K562 (cell line): Measurements from ENCODE around the gene ADAM10. TPM values are rescaled to one million over a fixed set of nuclear protein-coding genes. Genes with fewer than 3 reads are reported as not detected.
A peak's percentile ranks its signal among the peaks of the same experiment; 100 is the strongest.

Experiments
- BCOR ChIP-seq: fragments of 450-650 bp; IDR thresholded peaks from 2 replicates; pipeline ENCODE4 v1.6.1; 2016
- DMBX1 ChIP-seq: fragments of 250-450 bp; sonication (Bioruptor Pico); IDR thresholded peaks from 2 replicates; pipeline ENCODE4 v1.8.0; 2022; ENCODE audit warnings: inconsistent platforms, mild to moderate bottlenecking, moderate library complexity, borderline replicate concordance
- ELF1 ChIP-seq: fragments of 200-800 bp; sonication (Bioruptor generic); IDR thresholded peaks from 2 replicates; pipeline ENCODE4 v1.6.1; 2016; ENCODE audit warnings: missing genetic modification characterization, missing compliant biosample characterization
- HCFC1 ChIP-seq: IDR thresholded peaks from 2 replicates; pipeline ENCODE4 v1.6.1; 2012; ENCODE audit warnings: low read depth, low read length, improper control_type of control experiment
- POLR2AphosphoS5 ChIP-seq: IDR thresholded peaks from 2 replicates; pipeline ENCODE4 v1.6.1; 2011; ENCODE audit warnings: mild to moderate bottlenecking, low read depth, low read length, moderate library complexity; ENCODE audit not compliant: control insufficient read depth, insufficient read depth
- RBM25 ChIP-seq: fragments of 200-400 bp; formaldehyde crosslinking; IDR thresholded peaks from 2 replicates; pipeline ENCODE4 v1.6.1; 2018; ENCODE audit warnings: low read length, low read depth, moderate library complexity; ENCODE audit not compliant: severe bottlenecking
- SIX5 ChIP-seq, 2 experiments: IDR thresholded peaks; 2 replicates each; pipeline ENCODE4 v1.6.1; 2011; ENCODE audit warnings: low read length in 2 of 2, borderline replicate concordance in 1 of 2, low read depth in 1 of 2, mild to moderate bottlenecking in 1 of 2, moderate library complexity in 1 of 2; ENCODE audit not compliant: insufficient read depth in 1 of 2
- TFAM ChIP-seq: fragments of 250-450 bp; sonication (Bioruptor Pico); conservative IDR thresholded peaks from 2 replicates; pipeline ENCODE4 v1.5.0; 2021; ENCODE audit warnings: mild to moderate bottlenecking, moderate library complexity
- ZFP30 ChIP-seq: fragments of 250-450 bp; sonication (Bioruptor Pico); IDR thresholded peaks from 2 replicates; pipeline ENCODE4 v1.8.0; 2022; ENCODE audit warnings: moderate library complexity, mild to moderate bottlenecking, inconsistent platforms, borderline replicate concordance
- ZNF644 ChIP-seq: fragments of 200-800 bp; sonication (Bioruptor generic); IDR thresholded peaks from 2 replicates; pipeline ENCODE4 v1.6.1; 2016; ENCODE audit warnings: low read depth, missing genetic modification characterization, missing compliant biosample characterization
- polyA plus RNA-seq, 8 experiments: library from polyadenylated mRNA; depleted of rRNA in 4 of 8; stranded (reverse) in 5 of 8; unstranded in 3 of 8; fragments of >200 nt; fragmentation: Nextera tagmentation in 2 of 8; fragmentation: Illumina TruSeq in 1 of 8; extraction: Ambion mirVana in 2 of 8; extraction: Trizol in 1 of 8; gene quantifications; 2 replicates each; pipeline versions ENCODE4 v1.2.1 to v1.2.3, GENCODE V29; 2011 to 2014; ENCODE audit warnings: inconsistent platforms in 1 of 8, missing spikeins in 1 of 8
- total RNA-seq, 7 experiments: library from RNA; depleted of rRNA in 6 of 7; stranded (reverse); fragments of >200 nt in 6 of 7; fragmentation: Illumina TruSeq in 2 of 7; extraction: Trizol in 2 of 7; gene quantifications; 2 replicates each; pipeline versions ENCODE4 v1.2.1 to v1.2.3, GENCODE V29; 2011 to 2021; ENCODE audit warnings: low replicate concordance in 1 of 7
- TF ChIP-seq, protein P1 (sequence below): fragments of 450-650 bp; formaldehyde crosslinking; IDR thresholded peaks from 2 replicates; pipeline ENCODE4 v1.4.0; 2020; ENCODE audit warnings: mild to moderate bottlenecking, mixed read lengths
- TF ChIP-seq, protein P2 (sequence below), 2 experiments: fragments of 200-800 bp in 1 of 2; sonication (Bioruptor generic) in 1 of 2; sonication (generic) in 1 of 2; formaldehyde crosslinking in 1 of 2; IDR thresholded peaks in 1 of 2; conservative IDR thresholded peaks in 1 of 2; 2 replicates each; pipeline versions ENCODE4 v1.5.0 to v1.6.1; 2016 to 2020; ENCODE audit warnings: missing compliant biosample characterization in 1 of 2, missing genetic modification characterization in 1 of 2, missing genetic modification reagents in 1 of 2
- TF ChIP-seq, protein P3 (sequence below): sonication (generic); formaldehyde crosslinking; IDR thresholded peaks from 2 replicates; pipeline ENCODE4 v1.8.0; 2022; ENCODE audit warnings: mild to moderate bottlenecking, missing genetic modification reagents
- TF ChIP-seq, protein P4 (sequence below): sonication (generic); formaldehyde crosslinking; IDR thresholded peaks from 2 replicates; pipeline ENCODE4 v1.8.1; 2022; ENCODE audit warnings: missing genetic modification reagents
- TF ChIP-seq, protein P5 (sequence below): fragments of 250-450 bp; sonication (Bioruptor Pico); IDR thresholded peaks from 2 replicates; pipeline ENCODE4 v1.9.0; 2021; ENCODE audit warnings: mild to moderate bottlenecking, inconsistent platforms
- TF ChIP-seq, protein P6 (sequence below): fragments of 450-650 bp; formaldehyde crosslinking; IDR thresholded peaks from 2 replicates; pipeline ENCODE4 v1.4.0; 2020; ENCODE audit warnings: mild to moderate bottlenecking, moderate library complexity

Gene ADAM10
- total and polyA plus RNA-seq, 9 of the 15 experiments (the other 6 are each of a cell fraction or from before 2014, with no cell fraction given): 11.9 to 152 (median 57.3) TPM

DNA sequence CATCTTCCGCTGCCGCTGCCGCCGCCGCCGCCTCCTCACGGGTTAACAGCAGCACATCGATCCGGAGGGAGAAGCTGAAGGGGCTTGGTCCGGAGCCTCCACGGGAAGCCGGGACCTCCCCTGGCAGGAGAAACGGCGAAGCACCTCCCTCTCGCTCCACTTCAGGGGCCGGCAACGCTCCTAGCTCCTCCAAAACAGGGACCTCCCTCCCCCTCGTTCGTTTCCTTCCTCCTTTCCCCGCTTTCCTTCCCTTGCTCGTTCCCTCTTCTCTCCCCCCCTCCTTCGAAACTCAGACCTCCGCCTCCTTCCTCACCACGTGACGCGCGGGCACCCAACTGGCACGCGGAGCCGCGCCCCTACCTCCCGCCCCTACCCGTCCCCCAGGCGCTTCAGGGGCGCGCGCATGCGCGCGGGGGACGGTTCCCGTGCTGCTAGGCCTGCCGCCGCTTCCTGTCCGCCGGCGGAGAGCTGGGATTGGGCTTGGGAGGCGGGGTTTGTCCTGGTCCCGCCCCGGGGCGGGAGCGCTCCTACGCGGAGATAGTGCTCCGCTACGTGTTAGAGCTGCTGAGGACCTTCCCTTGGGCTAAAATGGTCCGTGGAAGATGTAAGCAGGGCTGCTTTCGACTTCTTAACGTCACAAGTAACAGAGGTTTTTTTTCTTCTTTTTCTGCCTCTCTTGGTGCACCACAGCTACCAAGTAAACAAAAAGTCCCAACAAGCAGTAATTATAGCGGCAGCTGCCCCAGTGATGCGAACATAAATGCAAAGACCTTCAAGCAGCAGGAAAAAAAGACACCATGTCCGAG lies at the start of gene ADAM10 (continued):
- TF ChIP-seq, protein P1, sequence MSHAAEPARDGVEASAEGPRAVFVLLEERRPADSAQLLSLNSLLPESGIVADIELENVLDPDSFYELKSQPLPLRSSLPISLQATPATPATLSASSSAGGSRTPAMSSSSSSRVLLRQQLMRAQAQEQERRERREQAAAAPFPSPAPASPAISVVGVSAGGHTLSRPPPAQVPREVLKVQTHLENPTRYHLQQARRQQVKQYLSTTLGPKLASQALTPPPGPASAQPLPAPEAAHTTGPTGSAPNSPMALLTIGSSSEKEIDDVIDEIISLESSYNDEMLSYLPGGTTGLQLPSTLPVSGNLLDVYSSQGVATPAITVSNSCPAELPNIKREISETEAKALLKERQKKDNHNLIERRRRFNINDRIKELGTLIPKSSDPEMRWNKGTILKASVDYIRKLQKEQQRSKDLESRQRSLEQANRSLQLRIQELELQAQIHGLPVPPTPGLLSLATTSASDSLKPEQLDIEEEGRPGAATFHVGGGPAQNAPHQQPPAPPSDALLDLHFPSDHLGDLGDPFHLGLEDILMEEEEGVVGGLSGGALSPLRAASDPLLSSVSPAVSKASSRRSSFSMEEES (CRISPR knock-in tag): peak; percentile 97
- TF ChIP-seq POLR2AphosphoS5 (peak; percentile 48; the same call in 1 of the 2 replicates), HCFC1 (no peak; the same call in 1 of the 2 replicates), ZNF644 (tag) (no peak), TFAM (no peak), ELF1 (tag) (peak; percentile 89), RBM25 (no peak), DMBX1 (CRISPR knock-in tag) (no peak; the same call in 1 of the 2 replicates), ZFP30 (CRISPR knock-in tag) (no peak), BCOR (peak; percentile 43), SIX5 (IDR thresholded peaks at IDR 0.05; ENCODE audit: borderline replicate concordance in 1 of 2, insufficient read depth in 1 of 2, low read depth in 1 of 2, low read length in 2 of 2) (no peak)
- TF ChIP-seq, protein P2, sequence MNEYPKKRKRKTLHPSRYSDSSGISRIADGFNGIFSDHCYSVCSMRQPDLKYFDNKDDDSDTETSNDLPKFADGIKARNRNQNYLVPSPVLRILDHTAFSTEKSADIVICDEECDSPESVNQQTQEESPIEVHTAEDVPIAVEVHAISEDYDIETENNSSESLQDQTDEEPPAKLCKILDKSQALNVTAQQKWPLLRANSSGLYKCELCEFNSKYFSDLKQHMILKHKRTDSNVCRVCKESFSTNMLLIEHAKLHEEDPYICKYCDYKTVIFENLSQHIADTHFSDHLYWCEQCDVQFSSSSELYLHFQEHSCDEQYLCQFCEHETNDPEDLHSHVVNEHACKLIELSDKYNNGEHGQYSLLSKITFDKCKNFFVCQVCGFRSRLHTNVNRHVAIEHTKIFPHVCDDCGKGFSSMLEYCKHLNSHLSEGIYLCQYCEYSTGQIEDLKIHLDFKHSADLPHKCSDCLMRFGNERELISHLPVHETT (CRISPR knock-in tag; conservative IDR thresholded peaks at IDR 0.05 in 1 of 2, IDR thresholded peaks at IDR 0.05 in 1 of 2): peak in 1 of 2 experiments; percentile 95; a peak in 2 of 4 replicates
- TF ChIP-seq, protein P3, sequence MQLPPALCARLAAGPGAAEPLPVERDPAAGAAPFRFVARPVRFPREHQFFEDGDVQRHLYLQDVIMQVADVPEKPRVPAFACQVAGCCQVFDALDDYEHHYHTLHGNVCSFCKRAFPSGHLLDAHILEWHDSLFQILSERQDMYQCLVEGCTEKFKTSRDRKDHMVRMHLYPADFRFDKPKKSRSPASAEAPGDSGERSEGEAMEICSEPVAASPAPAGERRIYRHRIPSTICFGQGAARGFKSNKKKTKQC (CRISPR knock-in tag): no peak
- TF ChIP-seq, protein P4, sequence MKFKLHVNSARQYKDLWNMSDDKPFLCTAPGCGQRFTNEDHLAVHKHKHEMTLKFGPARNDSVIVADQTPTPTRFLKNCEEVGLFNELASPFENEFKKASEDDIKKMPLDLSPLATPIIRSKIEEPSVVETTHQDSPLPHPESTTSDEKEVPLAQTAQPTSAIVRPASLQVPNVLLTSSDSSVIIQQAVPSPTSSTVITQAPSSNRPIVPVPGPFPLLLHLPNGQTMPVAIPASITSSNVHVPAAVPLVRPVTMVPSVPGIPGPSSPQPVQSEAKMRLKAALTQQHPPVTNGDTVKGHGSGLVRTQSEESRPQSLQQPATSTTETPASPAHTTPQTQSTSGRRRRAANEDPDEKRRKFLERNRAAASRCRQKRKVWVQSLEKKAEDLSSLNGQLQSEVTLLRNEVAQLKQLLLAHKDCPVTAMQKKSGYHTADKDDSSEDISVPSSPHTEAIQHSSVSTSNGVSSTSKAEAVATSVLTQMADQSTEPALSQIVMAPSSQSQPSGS (CRISPR knock-in tag): no peak
- TF ChIP-seq, protein P5, sequence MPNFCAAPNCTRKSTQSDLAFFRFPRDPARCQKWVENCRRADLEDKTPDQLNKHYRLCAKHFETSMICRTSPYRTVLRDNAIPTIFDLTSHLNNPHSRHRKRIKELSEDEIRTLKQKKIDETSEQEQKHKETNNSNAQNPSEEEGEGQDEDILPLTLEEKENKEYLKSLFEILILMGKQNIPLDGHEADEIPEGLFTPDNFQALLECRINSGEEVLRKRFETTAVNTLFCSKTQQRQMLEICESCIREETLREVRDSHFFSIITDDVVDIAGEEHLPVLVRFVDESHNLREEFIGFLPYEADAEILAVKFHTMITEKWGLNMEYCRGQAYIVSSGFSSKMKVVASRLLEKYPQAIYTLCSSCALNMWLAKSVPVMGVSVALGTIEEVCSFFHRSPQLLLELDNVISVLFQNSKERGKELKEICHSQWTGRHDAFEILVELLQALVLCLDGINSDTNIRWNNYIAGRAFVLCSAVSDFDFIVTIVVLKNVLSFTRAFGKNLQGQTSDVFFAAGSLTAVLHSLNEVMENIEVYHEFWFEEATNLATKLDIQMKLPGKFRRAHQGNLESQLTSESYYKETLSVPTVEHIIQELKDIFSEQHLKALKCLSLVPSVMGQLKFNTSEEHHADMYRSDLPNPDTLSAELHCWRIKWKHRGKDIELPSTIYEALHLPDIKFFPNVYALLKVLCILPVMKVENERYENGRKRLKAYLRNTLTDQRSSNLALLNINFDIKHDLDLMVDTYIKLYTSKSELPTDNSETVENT (CRISPR knock-in tag): peak; percentile 90
- TF ChIP-seq, protein P6, sequence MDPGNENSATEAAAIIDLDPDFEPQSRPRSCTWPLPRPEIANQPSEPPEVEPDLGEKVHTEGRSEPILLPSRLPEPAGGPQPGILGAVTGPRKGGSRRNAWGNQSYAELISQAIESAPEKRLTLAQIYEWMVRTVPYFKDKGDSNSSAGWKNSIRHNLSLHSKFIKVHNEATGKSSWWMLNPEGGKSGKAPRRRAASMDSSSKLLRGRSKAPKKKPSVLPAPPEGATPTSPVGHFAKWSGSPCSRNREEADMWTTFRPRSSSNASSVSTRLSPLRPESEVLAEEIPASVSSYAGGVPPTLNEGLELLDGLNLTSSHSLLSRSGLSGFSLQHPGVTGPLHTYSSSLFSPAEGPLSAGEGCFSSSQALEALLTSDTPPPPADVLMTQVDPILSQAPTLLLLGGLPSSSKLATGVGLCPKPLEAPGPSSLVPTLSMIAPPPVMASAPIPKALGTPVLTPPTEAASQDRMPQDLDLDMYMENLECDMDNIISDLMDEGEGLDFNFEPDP (CRISPR knock-in tag): no peak
